DMS153 treated with DMSO at 0.1 percent for 48 hours (cell line): ENCODE results near the gene PCED1A.
"Not testable (repeated sequence)": the region's sequence is repeated elsewhere in the genome, so short reads cannot be mapped to it uniquely, and the experiment has no call there.

Experiments
- DNase-seq: peaks from one replicate; lab custom pipeline; 2025; ENCODE audit not compliant: unreplicated experiment; lab: John Stamatoyannopoulos, UW

PCED1A gene

DNA sequence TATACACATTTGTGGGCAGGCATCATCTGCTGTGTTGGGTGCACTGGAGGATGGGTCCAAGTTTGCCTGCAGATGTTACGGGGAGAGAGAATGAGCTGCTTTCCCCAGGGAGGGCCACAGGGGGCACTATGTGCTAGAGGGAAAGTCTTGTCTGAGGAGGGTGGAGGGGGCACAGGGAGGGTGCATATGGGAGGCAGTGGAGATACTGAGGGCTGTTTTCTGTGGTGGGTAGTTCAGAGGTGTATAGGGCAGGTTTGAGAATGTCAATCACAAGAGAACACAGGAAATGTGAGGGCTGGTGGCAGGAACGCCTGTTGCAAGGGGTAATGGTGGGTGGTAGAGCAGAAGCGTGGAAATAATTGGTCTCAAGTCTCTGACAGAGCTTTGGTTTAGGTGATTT lies 25.2 kb upstream of the PCED1A start:
- DNase-seq = no peak

DNA sequence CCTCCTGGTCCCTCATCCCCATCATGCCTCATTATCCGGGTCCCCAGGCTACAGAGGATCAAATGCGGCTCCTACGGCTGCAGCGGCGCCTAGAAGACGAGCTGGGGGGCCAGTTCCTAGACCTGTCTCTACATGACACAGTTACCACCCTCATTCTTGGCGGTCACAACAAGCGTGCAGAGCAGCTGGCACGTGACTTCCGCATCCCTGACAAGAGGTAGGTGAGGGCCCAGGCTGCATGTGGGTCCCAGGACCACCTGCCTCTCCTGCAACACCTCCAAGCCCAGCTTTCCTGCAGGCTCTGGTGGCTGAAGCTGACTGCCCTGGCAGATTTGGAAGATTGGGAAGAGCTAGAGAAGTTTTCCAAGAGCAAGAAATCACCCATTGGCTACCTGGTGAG lies 24.6 kb upstream of the PCED1A start:
- DNase-seq = no peak

DNA sequence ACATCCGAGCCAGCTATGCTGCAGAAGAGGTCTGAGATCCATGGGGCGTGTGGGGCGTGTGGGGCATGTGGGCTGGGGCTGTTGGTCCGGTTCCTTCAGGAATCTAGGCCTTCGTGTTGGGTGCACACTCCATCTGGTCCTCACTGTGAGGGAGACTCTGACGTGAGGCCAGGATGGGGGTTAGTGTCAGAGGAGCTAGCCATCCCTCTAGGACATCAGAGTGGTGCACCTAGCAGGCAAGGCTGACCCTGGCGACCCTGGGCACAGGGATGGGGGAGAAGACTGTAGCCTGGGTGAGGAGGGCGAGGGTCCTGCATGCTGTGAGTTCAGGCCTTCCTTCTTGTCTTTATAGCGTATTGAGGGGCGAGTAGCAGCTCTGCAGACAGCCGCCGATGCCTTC lies 24.2 kb upstream of the PCED1A start:
- DNase-seq = no peak

DNA sequence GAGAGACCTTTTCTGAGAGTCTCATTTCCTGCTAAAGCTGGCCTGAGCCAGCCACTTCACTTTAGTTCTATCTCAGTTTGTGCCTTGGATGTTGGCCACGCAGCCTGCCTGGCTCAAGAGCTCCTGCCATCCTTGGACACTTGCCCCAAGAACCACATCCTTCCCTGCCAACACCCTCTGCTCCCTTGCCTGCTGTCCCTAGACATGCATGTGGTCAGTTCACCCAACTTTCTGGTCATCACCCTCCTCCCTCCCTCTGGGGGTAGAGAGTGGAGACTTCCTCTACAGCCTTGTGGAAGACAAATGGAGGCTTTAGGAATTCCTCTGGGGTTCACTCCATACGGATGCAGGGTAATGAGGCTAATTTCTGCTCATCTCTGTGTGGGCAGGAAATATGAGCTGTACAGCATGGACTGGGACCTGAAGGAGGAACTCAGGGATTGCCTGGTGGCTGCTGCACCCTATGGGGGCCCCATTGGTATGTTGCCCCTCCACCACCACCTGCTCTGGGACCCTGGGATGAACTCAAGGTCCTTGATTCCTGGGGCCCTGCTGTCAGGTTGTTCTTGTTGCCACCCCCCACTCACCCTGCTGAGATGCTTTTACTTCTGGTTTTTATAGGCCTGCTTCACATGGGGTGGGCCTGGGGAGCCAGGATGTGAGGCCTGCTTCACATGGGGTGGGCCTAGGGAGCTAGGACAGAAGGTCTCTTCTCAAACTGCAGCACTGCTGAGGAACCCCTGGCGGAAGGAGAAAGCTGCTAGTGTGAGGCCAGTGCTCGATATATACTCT lies 19.1 kb upstream of the PCED1A start:
- no peak for DNase-seq

DNA sequence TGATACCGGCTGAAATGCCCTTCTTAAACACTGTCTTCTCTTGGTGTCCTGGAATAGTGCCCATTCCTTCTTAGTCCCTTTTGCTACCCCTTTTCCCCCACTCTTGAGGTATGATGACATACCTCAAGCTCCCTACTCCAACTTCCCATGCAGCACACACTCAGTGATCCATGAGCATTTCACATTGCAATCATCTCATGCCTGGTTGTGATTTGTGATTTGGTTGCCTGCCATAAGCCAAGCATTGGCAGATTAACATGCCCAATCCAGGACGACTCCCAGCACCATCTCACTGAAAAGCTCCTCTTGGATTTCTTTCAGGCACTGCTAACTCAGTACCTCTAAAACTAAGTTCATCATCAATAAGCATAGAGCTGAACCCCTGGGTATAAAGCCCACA lies 18.1 kb upstream of the PCED1A start:
- no peak for DNase-seq

DNA sequence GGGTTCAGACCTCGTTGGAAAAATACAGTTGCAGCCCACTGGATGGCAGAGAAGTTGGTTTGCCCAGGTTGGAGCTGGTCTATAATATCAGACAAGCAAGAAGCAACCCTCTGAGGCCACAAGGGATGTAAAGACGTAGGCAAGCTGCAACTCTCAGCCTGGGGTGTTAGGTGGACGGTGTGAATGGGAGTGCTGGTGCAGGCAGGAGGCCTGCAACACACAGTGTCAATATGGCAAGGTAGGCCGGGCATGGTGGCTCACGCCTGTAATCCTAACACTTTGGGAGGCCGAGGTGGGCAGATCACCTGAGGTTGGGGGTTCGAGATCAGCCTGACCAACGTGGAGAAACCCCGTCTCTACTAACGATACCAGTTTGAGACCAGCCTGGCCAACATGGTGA lies 10.6 kb upstream of the PCED1A start:
- no peak for DNase-seq

DNA sequence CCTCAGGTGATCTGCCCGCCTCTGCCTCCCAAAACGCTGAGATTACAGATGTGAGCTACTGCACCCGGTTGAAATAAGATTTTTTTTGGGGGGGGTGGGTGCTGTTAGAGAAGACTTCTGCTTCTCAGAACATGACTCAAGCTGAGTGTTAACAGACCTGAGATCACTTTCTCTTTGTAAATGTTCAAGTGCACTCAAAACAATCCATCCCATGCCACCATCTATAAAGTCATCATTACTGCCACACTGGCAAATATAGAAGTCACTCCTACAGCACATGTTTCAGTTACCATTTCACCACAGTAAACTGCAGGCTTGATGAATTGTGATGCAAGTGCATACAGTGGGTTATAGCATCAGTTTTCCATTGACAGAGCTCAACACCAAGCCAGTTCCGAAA lies 9.1 kb upstream of the PCED1A start:
- DNase-seq = no peak

DNA sequence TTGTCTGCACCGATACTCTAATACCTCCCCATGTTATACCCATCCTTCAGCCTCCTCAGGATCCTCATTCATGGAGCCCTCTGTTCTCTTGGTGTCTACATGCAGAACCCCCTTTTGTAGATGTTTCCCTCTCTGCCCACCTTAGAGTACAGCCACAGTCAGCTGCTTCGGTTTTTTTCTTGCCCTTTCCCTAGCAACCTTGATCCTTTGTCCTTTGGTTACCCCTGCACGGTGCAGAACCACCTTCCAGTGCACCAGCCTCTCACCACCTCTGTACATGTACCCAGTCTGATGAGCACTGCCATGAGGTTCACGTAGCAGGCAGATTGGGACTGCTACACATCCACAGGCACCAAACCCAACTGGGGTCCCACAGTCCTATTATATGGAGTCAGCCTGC lies 7.3 kb upstream of the PCED1A start:
- DNase-seq = no peak

DNA sequence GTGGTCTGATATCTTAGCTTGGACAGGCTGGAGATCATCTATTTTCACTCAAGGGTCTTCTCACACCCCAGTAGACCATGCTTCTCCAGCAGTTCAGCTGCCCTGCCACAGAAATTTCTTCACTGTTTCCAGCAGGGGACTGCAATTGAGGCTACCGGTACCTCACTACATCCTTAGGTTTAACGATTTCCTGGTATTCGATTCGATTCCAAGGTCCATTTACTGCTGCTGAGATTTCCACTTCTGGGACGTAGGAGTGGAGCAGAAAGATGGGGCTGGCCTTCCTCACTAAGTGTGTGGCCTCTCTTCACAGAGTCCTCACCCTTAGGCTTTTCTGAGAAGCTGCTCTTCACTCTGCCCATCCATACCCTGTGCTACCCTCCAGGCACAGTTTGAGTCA lies 6.2 kb upstream of the PCED1A start:
- DNase-seq = no peak

DNA sequence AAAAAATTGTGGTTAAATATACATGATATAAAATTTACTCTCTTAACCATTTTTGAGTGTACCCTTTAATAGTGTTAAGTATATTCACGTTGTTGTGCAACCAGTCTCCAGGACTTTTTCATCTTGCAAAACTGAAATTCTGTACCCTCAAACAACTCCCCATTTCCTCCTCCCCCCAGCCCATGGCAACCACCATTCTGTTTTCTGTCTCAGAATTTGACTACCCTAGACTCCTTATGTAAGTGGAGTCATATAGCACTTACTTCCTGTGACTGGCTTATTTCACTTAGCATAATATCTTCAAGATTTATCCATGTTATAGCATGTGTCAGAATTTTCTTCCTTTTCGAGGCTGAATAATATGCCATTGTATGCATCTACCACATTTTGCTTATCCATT lies 5.2 kb upstream of the PCED1A start:
- DNase-seq = no peak

DNA sequence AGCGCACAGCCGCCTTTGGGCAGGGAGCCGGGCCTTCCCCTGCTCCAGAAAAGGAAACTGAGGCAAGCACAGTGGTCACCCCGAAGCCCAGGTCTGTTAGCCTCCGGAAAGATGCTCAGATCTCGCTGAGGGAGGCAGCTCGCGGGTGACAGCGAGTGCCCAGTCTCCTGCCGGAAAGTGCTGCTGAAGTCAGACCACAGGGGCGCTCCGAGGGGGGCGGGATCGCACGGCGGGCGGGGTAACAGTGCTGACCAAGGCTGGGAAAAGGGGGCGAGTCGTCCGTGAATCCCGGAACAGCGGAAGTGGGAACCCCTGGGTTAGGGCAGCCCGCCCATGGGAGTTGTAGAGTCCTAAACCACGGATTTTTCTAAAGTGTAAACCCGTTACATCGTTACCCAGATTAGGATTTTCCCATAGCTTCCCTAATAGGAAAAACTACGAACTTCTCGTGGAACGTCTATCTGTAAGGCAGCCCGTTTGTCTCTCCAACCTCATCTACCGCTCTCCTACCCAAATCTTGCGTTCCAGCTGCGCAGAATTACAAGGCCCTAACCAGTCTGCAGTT lies 594 bp upstream of the PCED1A start:
- no peak for DNase-seq

DNA sequence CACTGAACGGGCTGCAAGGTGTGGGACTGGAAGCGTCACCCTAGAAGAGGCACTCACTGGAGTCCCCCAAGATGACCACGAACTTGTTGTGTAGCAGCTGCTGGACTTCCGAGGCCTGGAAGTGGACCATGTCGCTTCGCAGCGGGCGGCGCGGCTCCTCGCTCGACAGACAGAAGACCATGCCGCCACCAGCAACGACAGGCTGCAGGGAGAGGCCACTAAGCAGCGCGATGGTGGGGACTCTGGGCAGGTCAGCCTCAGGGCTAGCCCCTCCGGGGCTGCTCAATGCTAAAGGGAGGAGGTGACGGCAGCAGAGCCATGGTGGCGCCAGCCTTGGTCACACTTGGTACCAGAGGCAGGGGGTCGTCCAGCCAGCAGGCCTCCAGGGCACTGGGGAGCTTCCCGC lies 720 bp downstream of the PCED1A start:
- DNase-seq = no peak

DNA sequence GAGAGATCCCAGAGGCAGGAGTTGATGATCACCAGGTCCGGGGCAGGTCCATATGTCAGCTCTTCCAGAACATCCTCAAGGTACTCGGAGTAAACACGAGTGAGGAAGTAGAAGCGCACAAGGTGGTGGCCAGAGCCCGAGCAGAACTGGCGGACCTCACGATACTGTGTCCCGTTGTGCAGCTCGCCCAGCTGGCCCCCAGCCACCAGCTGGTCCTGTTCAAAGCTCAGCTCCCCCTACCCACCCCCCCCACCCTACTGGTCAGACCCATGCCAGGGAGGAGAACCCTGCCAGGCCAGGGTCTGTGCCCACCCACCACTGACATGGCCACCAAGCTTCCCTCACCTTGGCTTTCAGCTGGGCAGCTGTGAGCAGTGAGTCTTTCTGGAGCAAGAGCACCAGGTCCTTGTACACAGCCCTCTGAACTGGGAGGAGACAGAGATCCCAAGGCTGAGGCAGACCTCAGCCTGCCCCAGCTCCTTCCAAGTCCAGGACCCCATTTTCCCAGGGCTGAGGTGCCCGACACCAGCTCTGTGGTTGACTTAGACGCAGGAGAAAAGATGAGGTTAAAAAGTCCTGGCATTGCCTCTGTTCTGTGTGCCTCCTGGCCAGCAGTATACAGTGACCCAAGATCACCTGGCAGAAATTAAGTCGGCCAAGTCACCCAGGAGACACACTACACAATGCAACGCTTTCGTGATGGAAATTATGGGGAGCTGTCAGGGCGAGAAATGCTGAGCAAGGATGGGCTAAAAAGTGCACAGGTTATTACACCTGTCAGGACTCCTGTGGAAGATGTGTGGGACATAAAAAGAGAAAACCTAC lies 1.4 kb downstream of the PCED1A start:
- DNase-seq = no peak

DNA sequence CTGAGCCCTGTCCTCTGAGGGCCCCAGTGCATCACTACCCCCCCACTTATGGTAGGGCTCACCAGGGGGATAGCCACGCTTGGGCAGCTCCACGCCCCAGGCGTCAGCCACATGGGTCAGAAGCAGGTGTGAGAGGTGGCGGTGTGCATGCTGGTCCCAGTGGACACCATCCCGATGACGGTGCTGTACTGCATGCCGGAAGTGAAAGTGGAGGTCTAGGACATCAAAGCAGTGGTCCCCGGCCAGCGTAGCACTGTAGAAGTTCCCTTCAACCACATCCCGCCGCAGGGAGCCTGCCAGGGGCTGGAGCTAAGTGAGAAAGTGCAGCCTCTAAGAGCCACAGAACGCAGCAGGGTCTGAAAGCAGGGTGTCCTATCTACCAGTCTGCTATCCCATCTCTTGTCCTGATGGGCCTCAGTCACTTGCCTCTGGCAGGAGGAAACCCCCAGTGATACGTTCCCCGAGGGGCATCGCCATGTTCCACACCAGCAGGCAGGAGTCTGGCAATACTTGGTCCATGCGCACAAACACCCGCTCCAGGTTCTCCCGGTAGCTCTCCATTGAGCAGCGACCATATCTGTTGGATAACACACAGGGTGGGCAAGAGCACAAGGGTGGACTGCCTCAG lies 2.2 kb downstream of the PCED1A start:
- DNase-seq = no peak

DNA sequence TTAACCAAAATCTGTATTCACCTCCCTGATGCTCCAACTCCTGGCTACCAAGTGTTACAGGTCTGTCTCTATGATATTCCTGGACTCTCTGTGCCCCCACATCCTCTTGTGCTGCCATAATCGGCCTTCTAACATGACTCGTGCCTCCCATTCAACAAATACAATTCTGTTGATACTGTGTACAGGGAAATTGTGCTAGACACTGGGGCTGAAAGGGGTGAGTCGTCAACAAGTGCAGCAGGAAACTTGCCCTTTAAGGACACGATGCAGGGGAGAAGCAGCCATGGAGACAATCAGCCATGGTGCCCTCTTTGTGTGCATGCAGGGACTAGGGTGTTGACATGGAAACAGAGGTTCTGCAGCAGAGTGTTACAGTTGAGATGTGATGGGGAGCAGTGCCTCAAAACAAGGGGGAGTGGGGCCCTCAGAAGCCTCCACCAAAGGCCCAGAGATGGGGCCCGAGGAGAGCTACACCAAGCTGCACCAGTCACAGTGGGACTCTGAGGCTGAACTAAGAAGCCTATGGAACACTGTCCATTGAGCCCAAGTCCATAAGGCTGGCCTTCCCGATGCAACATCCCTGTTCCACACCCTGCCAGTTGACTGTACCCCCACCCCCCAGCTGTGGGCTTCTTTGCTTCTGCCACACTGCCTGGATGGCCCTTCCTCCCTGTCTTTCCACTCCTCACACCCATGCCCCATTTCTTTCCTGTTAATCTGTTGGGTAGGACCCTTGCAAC lies 3.1 kb downstream of the PCED1A start:
- DNase-seq = no peak

DNA sequence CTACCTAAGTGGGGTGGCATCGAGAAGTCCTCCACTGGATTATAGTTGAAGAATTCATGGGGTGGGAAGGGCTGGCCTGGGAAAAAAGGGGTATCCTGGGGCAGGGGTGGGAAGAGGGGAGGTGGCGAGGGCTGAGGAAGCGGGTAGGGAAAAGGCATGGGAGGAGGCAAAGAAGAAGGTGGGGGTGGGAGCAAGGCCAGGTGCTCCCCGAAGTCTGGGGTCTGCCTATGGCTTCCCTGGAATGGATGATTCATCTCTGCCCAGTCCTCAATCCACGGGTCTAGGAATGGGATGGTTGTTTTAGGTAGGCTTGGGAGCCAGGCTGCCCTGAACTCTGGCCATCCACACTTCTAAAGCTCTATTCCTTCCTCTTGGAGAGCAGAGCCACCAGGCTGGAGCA lies 4.4 kb downstream of the PCED1A start:
- DNase-seq = no peak

DNA sequence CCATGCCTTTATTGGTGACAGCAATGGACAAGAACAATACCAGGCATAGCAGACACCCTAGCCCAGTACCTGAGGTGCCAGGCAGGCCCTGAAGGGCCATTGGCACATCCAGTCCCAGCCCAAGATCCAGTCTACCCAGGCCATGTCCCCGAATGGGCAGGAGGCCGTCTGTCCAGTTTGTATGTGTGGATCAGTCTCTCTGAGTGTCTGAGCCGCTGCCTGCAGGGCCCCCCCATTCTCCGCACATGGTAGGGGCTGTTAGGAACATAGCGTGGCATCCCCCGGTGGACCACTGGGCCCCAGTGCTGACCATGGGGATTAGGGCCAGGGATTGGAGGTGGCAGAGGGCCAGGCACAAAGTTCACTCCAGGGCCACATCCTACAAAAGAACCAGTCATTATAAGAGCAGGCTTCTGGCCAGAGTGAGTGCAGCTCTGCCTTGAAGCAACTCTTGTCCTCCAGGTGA lies 5.1 kb downstream of the PCED1A start:
- DNase-seq = no peak

DNA sequence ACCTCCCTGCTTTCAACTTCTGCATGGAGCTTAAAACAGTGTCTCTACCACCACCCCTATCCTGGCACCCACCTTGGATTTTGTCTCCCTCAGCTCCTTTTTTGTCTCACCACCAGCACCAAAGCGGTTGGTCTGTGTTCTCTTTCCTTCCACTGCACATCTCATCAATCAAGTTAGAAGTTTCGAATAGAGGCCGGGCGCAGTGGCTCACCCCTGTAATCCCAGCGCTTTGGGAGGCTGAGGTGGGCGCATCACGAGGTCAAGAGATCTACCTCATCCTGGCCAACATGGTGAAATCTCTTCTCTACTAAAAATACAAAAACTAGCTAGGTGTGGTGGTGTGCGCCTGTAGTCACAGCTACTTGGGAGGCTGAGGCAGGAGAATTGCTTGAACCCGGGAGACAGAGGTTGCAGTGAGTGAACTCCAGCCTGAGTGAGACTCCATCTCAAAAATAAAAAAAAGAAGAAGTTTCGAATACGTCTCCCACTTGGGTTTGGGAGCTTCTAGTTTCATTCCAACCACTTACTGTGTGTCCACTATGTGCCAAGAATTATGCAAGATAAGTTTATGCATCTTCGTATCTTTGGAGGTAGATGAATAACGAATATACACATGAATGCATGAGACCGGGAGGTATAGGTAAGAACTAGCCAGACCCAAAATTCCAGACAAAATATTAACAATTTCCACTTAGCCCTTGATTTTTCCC lies 5.9 kb downstream of the PCED1A start:
- no peak for DNase-seq

DNA sequence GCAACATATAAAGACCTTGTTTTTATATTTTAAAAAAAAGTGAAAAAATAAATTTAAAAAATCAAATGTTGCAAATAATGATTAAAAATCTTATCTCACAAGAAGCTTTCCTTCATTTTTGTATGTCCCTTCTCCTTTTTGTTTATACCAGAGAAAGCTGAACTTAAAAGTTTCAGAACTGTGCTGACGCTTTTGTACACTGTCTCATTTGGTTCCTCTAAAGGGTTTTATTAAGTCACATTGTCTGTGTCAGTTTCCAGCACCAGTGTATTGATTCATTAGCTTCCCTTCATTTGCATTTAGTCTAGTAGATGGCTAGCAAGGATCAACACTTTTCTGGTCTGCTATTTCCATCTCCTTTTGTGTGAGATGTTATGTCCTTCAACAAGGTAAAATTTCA lies 6.7 kb downstream of the PCED1A start:
- DNase-seq = no peak

DNA sequence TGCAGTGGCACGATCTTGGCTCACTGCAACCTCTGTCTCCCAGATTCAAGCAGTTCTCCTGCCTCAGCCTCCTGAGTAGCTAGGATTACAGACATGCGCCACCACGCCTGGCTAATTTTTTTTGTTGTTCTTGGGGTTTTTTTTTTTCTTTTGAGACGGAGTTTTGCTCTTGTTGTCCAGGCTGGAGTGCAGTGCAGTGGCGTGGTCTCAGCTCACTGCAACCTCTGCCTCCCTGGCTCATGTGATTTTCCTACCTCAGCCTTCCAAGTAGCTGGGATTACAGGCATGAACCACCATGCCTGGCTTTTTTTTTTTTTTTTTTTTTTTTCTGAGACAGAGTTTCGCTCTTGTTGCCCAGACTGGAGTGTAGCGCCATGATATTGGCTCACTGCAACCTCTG lies 9.2 kb downstream of the PCED1A start:
- not testable (repeated sequence) for DNase-seq
